Fibroblast of villous mesenchyme (primary cell): ENCODE measurements around the gene ZFPM1. TPM values are rescaled to one million over a fixed set of nuclear protein-coding genes. Genes with fewer than 3 reads are reported as not detected.

Experiments
- DNase-seq: peaks from one replicate; pipeline ENCODE4 v3.0.0-alpha.2; 2010; ENCODE audit warnings: low read depth
- H3K4me3 ChIP-seq: 2 replicates; pipeline ENCODE4 v1.5.1; 2011; ENCODE audit warnings: low read depth, mild to moderate bottlenecking, low read length
- CTCF ChIP-seq: IDR thresholded peaks from 2 replicates; pipeline ENCODE4 v1.5.1; 2012; ENCODE audit warnings: low read depth, mild to moderate bottlenecking, low read length; ENCODE audit not compliant: insufficient read depth
- total RNA-seq: library from RNA; depleted of rRNA; stranded (reverse); fragments of >200 nt; gene quantifications from 2 replicates; pipeline ENCODE4 v1.2.3, GENCODE V29; 2012

ZFPM1 gene
- total RNA-seq, 1 donor: 2.6 TPM

GRCh38 chr16:88487920-88488851 lies 35.1 kb downstream of the ZFPM1 start:
- H3K4me3 ChIP-seq: no peak overlapping the region
- no peak for TF ChIP-seq CTCF
- no peak for DNase-seq

- DNase-seq: no peak
Observed at GRCh38 chr16:88489163-88489741, 36.2 kb downstream of the ZFPM1 start.

GRCh38 chr16:88491001-88491559 lies 38.0 kb downstream of the ZFPM1 start:
- TF ChIP-seq CTCF: no peak
- DNase-seq: no peak
- H3K4me3 ChIP-seq: no peak overlapping the region

More at GRCh38 chr16:88489163-88489741, 36.2 kb downstream of the ZFPM1 start:
- no peak overlapping the region for H3K4me3 ChIP-seq
- no peak for TF ChIP-seq CTCF

- no peak overlapping the region for H3K4me3 ChIP-seq
- TF ChIP-seq CTCF: no peak
- DNase-seq: no peak
Observed at GRCh38 chr16:88491560-88492310, 38.7 kb downstream of the ZFPM1 start.

- TF ChIP-seq CTCF: no peak
- H3K4me3 ChIP-seq: no peak overlapping the region
- DNase-seq: no peak
Observed at GRCh38 chr16:88493879-88494278, 40.8 kb downstream of the ZFPM1 start.

- no peak for DNase-seq
- TF ChIP-seq CTCF: no peak
- no peak overlapping the region for H3K4me3 ChIP-seq
Observed at GRCh38 chr16:88494335-88495154, 41.5 kb downstream of the ZFPM1 start.
